GM12891 (cell line): ENCODE results near the gene CLCA1.

Source experiments
- DNase-seq: peaks from one replicate; pipeline ENCODE4 v3.0.0; 2011; ENCODE audit warnings: low spot score; ENCODE audit not compliant: insufficient read length
- FAIRE-seq: peaks from 2 replicates; lab custom pipeline; 2011; peaks lifted over from hg19 to GRCh38; lab: Jason Lieb, UNC
- PAX5 ChIP-seq: IDR thresholded peaks from 2 replicates; pipeline ENCODE4 v1.6.1; 2011; ENCODE audit warnings: low read length, moderate library complexity, mild to moderate bottlenecking; ENCODE audit not compliant: insufficient read depth, severe bottlenecking
- POLR2A ChIP-seq: IDR thresholded peaks from 2 replicates; pipeline ENCODE4 v1.6.1; 2011; ENCODE audit warnings: low read depth, low read length, control low read depth
- POLR2AphosphoS5 ChIP-seq: IDR thresholded peaks from 2 replicates; pipeline ENCODE4 v1.6.1; 2011; ENCODE audit warnings: low read depth, low read length, control low read depth
- POU2F2 ChIP-seq: IDR thresholded peaks from 2 replicates; pipeline ENCODE4 v1.6.1; 2011; ENCODE audit warnings: low read depth, mild to moderate bottlenecking, control low read depth, low read length, moderate library complexity
- SPI1 ChIP-seq: IDR thresholded peaks from 2 replicates; pipeline ENCODE4 v1.6.1; 2011; ENCODE audit warnings: low read depth, low read length, control low read depth
- TAF1 ChIP-seq: IDR thresholded peaks from 2 replicates; pipeline ENCODE4 v1.6.1; 2011; ENCODE audit warnings: low read depth, low read length, control low read depth

Gene CLCA1

GRCh38 chr1:86515597-86515996, 46.9 kb downstream of the CLCA1 start:
- DNase-seq (no peak), FAIRE-seq (no peak)
- TF ChIP-seq SPI1: no peak
- TF ChIP-seq POLR2AphosphoS5: no peak
- TF ChIP-seq POU2F2: no peak
- no peak for TF ChIP-seq PAX5
- no peak for TF ChIP-seq TAF1
- TF ChIP-seq POLR2A: no peak

GRCh38 chr1:86516335-86516734, 47.6 kb downstream of the CLCA1 start:
- no peak for FAIRE-seq
- TF ChIP-seq POLR2AphosphoS5 (no peak), PAX5 (no peak), POLR2A (no peak)
- DNase-seq: no peak

GRCh38 chr1:86517336-86517735, 48.6 kb downstream of the CLCA1 start:
- TF ChIP-seq POU2F2 (no peak), PAX5 (no peak), TAF1 (no peak), POLR2A (no peak), SPI1 (no peak), POLR2AphosphoS5 (no peak)
- no peak for DNase-seq

GRCh38 chr1:86520789-86521521, 52.2 kb downstream of the CLCA1 start:
- FAIRE-seq: no peak
- no peak for TF ChIP-seq POU2F2
- no peak for DNase-seq

More at GRCh38 chr1:86517336-86517735, 48.6 kb downstream of the CLCA1 start:
- no peak for FAIRE-seq

- no peak for FAIRE-seq
- DNase-seq: no peak
- TF ChIP-seq POLR2A (no peak), TAF1 (no peak), SPI1 (no peak), POLR2AphosphoS5 (no peak)
Measured at GRCh38 chr1:86521522-86521891, 52.8 kb downstream of the CLCA1 start.

- FAIRE-seq: no peak
- DNase-seq: no peak
- no peak for TF ChIP-seq POLR2AphosphoS5
- no peak for TF ChIP-seq POU2F2
- no peak for TF ChIP-seq POLR2A
Measured at GRCh38 chr1:86522240-86522639, 53.5 kb downstream of the CLCA1 start.

- TF ChIP-seq PAX5: no peak
- TF ChIP-seq POLR2AphosphoS5: no peak
- no peak for TF ChIP-seq POLR2A
- TF ChIP-seq SPI1: no peak
- TF ChIP-seq TAF1: no peak
- no peak for TF ChIP-seq POU2F2
- no peak for FAIRE-seq
- no peak for DNase-seq
Measured at GRCh38 chr1:86523670-86524354, 55.1 kb downstream of the CLCA1 start.

- TF ChIP-seq TAF1: no peak
- no peak for TF ChIP-seq POLR2A
- TF ChIP-seq SPI1: no peak
- no peak for TF ChIP-seq PAX5
- no peak for TF ChIP-seq POU2F2
- no peak for TF ChIP-seq POLR2AphosphoS5
- DNase-seq: no peak
- FAIRE-seq: no peak
Measured at GRCh38 chr1:86527306-86527705, 58.6 kb downstream of the CLCA1 start.

- no peak for TF ChIP-seq PAX5
- FAIRE-seq (no peak), DNase-seq (no peak)
Measured at GRCh38 chr1:86530211-86530845, 61.6 kb downstream of the CLCA1 start.

GRCh38 chr1:86537928-86538695, 69.4 kb downstream of the CLCA1 start:
- TF ChIP-seq TAF1 (no peak), PAX5 (no peak), POU2F2 (no peak), SPI1 (no peak), POLR2AphosphoS5 (no peak), POLR2A (no peak)
- FAIRE-seq: no peak
- no peak for DNase-seq

GRCh38 chr1:86538775-86539174, 70.0 kb downstream of the CLCA1 start:
- FAIRE-seq (no peak), DNase-seq (no peak)
- TF ChIP-seq POU2F2: no peak
- no peak for TF ChIP-seq POLR2AphosphoS5
- TF ChIP-seq TAF1: no peak
